ENCODE results near the gene PDC.

DNA sequence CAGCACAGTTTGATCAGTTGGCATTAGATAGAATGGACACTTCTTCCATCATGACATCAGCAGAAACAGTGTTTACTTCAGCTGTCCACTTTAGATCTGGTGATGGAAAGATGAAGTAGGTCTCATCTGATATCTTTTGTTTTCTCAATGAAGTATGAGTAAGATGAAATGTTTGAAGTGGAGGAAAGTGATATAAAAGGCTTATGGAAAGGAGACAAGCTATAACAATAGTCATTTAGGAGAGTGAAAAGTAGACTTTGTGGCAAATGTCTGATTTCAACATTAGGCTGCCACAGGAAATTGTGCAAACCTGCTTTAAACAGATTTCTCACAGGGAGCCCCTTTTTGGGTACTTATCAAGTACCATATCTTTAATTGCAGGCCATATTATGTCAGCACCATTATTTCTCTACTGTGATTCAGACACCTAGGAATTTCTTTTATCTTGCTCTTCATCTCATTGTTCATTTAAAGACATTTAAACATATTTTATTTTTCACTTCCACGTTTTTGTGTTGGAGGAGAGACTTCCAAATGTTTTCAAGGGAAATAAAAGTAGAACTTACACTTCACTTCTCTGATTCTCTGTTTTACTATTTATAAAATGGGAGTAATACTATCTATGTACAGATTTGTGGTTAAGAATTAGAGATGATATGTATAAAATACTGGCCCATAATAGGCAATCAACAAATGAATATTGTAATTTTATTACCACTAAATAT, 18.1 kb downstream of the PDC start:
- TF ChIP-seq, protein P1, sequence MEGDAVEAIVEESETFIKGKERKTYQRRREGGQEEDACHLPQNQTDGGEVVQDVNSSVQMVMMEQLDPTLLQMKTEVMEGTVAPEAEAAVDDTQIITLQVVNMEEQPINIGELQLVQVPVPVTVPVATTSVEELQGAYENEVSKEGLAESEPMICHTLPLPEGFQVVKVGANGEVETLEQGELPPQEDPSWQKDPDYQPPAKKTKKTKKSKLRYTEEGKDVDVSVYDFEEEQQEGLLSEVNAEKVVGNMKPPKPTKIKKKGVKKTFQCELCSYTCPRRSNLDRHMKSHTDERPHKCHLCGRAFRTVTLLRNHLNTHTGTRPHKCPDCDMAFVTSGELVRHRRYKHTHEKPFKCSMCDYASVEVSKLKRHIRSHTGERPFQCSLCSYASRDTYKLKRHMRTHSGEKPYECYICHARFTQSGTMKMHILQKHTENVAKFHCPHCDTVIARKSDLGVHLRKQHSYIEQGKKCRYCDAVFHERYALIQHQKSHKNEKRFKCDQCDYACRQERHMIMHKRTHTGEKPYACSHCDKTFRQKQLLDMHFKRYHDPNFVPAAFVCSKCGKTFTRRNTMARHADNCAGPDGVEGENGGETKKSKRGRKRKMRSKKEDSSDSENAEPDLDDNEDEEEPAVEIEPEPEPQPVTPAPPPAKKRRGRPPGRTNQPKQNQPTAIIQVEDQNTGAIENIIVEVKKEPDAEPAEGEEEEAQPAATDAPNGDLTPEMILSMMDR (conservative IDR thresholded peaks at IDR 0.05), result no peak
- no peak for TF ChIP-seq EZH2 (IDR thresholded peaks at IDR 0.05; ENCODE audit: low read depth)
